ENCODE measurements around the gene AFAP1L2.
A peak's percentile ranks its signal among the peaks of the same experiment; 100 is the strongest.

AFAP1L2 gene

GRCh38 chr10:114404171-114405010 lies at the start of gene AFAP1L2:
TSS of gene AFAP1L2 (minus strand) at chr10:114404502. CDS start at chr10:114404455, 47 bp downstream.
- no peak for DNase-seq

DNA sequence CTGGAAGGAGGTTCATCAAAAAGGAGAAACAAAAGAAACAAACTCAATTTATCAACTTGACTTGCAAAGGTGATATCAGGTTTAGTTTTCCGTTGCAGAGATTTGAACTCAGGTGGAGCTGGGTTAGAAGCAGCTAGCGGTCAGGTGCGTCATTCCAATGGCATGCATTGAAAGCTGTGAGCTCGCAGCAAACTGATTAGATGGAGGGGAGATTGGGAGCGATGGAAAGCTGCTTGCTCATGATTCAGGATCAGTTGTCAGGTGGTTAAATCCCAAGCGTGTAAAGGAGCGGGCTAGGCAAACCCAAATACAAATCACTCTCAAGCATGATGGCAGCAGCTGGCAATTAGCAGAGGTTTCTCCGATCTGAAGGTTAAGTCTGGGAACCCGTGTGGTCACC lies 49.3 kb upstream of the AFAP1L2 start:
- DNase-seq, result no peak

GRCh38 chr10:114448897-114449296 lies 44.6 kb upstream of the AFAP1L2 start:
- DNase-seq, result no peak

DNA sequence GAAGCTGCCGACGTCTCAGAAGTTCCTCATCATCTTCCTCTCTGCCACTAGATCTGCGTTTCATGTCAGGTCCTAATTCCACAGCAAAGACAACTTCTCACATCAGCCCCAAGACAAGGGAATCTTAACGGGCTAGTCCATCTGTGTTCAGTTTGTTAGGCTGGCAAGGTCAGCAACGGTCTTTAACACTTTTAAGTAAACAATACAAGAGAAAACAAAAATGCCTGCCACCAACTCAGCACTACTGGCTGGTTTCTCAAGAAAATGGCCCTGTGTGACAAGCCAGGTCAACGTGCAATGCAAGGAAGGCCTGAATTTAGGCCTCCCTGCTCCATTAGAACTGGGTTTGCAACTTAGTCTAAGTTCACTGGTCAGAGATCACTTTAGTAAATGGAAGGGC lies 41.0 kb upstream of the AFAP1L2 start:
- DNase-seq, result no peak

DNA sequence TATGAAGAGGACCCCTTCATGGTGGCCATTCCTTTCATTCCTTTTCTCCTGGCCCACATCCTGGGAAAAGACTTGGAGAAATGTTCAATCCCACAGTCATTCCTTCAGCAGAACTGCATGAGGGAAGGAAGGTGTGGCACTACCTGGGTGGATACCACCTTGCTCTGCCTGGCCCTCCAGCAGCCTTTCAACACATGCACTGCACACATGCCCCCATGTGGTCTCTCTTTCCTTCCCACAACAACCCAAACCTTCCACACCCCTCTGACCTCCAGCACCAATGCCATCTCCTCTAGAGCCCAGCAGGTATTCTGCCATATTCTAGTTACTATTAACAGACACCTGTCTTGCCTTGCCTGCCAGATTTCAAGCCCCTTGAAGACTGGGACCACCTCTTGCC lies 40.5 kb upstream of the AFAP1L2 start:
- no peak for DNase-seq

DNA sequence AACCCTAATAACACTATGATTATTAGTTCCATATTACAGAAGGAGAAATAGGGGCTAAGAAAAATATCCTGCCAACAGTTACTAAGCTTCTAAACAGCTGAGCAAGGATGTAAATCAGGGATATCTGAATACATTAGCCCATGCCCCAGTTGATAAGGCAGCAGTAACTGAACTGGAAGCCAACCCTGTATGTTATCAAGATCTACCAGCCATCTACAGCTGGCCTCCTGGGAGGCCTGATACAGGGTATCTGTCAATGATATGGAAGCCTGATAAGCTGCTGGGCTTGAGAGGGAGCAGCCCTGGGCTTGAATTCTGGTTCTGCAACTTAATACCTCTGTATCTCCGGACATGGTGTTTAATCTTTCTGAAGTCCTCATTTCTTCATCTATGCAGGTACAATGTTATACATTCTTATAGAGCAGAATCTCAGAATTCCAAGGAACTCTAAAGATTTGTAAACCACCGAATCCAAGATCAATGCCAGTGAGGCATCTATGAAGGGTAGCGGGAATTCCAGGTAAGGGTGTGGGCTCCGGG lies 37.9 kb upstream of the AFAP1L2 start:
- DNase-seq, result no peak

- no peak for DNase-seq
These were observed 36.8 kb upstream of the AFAP1L2 start for GRCh38 chr10:114441107-114441506.

DNA sequence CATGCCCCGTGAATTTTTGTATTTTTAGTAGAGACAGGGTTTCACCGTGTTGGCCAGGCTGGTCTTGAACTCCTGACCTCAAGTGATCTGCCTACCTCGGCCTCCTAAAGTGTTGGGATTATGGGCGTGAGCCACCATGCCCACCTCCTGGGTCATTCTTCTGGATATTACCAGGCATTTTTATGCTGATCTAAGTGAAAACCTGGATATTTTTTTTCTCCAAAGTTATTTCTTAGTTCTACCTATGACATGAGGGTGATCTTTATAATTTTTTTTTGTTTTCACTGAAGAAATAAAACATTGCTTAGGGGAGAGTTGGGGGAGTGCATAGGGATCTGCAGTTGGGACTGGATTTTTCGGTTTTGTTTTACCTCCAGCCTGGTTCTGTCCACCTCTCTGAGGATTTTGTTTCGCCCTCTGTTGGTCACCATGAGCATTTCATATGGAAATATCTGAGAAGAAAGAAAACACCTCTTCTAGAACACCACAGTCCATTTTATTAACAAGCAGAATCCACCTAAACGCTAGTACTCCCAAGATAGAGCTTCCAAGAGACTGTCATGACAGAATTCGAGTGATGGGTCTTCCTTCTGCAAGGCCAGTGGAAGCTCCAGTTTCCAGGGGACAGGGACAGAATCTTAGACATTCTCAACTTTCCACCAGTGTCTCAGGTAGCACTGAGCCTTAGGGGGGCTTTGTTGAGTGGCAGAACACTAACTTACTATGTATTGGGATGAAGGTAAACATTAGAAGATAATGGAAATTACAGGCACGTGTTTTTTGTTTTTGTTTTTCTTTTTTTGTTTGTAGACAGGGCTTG lies 33.4 kb upstream of the AFAP1L2 start:
- no peak for DNase-seq

DNA sequence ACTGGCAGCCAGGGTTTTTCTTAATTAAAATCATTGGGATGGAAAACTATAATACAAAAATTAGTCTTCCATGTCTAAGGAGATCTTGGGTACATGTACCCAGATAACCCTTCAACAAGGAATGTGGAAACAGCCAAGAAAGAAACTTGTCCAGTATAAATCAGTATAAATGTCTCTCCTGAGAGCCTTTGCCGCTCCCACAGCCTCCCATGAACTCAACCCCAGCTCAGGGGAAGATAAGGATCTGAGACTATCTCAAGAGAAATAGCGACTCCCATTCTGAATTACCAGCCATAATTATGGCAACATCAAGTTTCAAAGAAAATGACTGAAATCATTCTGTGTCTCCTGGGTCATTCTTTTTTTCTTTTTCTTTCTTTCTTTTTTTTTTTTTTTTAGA lies 32.6 kb upstream of the AFAP1L2 start:
- no peak for DNase-seq

- DNase-seq, result no peak
These were observed 28.3 kb upstream of the AFAP1L2 start for GRCh38 chr10:114432566-114433093.

DNA sequence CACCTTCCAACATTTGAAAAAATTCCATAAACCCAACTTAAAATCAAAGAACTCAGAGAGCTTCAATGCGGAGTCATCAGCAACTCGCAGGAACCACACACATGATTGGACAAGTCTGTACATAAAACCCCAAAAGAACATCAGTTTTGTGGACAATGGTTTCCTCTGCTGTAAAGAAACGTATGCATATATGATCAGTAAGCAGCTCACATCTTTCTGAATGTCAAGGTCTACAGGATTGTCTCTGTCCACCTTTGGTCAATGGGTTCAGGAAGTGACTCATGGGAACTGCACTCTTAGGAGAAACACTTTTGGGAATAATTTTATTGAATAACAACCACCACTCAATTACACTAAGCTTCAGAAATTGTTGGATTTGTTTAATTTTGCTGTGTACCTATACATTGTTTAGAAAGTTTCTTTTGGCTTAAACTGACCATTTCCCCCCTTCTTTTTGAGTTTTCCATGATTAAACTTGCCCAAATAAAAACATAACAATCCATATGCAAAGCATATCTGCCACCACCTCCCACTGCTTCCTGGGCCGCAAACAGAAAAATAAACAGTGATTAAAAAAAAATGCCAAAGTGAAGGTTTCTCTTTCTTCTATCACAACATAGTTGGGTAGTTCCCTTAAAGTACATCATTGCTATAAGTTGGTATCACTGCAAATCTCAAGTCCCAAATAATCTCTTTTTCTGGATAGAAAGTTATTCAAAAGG lies 27.3 kb upstream of the AFAP1L2 start:
- DNase-seq, result no peak

GRCh38 chr10:114430688-114431413 lies 26.5 kb upstream of the AFAP1L2 start:
- DNase-seq, result no peak

GRCh38 chr10:114429581-114430335 lies 25.5 kb upstream of the AFAP1L2 start:
- DNase-seq, result no peak

DNA sequence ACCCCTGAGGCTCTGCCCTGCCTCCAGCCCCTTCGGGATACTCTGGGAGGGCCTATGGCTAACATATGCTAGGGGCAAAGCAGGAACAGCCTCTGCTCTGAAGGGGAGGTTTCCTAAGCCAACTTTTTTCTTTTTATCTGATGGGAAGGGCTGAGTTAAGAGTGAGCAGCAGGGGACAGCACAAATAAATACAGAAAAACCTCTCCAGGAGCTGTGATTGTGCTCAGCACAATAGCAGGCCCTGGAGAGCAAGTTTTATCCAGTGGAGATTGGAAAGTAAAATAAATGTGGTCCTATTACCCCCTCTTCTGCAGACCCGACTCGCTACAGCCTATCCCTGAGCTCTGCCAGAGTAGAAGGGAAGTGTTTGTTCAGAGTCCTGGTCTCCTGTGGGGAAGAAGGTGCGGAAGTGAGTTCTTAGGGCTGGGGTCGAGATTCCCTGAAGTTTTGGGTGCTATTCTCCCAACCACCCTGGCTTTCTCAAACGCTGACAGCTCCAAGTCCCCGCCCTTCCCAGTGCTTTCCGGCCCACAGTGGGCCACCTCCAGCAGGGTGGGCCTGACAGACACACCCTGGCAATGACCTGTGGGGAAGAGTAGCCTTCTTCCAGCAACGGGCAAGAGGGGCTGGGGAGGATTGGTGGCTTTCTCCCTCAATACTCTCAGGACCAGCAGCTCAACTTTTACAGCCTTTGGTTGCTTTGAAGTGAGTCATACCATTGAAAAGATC lies 23.0 kb upstream of the AFAP1L2 start:
- DNase-seq, result no peak

- no peak for DNase-seq
These were observed 22.2 kb upstream of the AFAP1L2 start for GRCh38 chr10:114426476-114426875.

- no peak for DNase-seq
These were observed 16.6 kb upstream of the AFAP1L2 start for GRCh38 chr10:114420811-114421485.

GRCh38 chr10:114418109-114418508 lies 13.8 kb upstream of the AFAP1L2 start:
- no peak for DNase-seq

GRCh38 chr10:114412907-114413797 lies 8.8 kb upstream of the AFAP1L2 start:
- DNase-seq, result peak; percentile 10

DNA sequence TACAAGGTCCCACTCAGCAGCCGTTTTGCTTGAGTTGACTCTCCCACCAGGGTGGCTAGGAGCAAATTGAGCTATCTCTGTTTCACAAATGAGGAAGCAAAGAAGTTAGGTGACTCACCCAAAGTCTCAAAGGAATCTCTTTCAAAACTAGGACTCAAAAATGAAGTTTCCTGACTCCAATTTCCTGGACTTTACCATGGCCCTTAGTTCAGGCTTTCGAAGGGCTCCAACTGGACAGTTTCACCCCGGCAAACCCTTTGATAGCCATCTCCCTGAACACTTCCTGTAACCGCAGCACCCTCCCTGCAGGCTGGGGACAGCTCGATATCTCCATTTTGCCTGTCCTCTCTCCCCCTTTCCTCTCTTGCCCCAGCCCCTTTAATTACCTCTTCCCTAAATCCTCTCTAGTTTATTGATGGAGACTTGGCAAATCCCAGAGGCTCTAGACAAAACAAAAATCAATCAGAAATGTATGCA lies 4.7 kb upstream of the AFAP1L2 start:
- DNase-seq, result no peak

All from NCI-H446 treated with DMSO at 0.1 percent for 48 hours (cell line).